ENCODE data around the gene DHRS3. TPM values are rescaled to one million over a fixed set of nuclear protein-coding genes. Genes with fewer than 3 reads are reported as not detected.

The DHRS3 gene
- total and polyA plus RNA-seq, 2 of the 13 experiments (the other 11 are each of a cell fraction or from before 2014, with no cell fraction given): 48.5 to 90.5 TPM

DNA sequence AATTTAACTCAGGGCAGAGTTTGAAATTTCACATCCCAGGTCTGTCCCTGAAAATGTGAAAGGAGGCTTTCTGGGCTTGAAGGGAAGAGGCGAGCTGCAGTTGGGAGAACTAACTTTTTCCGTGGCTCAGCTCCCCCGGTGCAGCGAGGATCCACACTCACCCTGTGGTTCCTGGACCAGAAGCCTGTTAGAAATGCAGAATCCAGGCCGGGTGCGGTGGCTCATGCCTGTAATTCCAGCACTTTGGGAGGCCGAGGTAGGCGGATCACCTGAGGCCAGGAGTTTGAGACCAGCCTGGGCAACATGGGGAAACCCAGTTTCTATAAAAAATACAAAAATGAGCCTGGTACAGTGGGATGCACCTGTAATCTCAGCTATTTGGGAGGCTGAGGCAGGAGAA lies 2.9 kb upstream of the DHRS3 start:
- no peaks in the 10 kb centered on the region for H3K9me3 ChIP-seq (ENCODE audit: low read length)
- H3K27me3 ChIP-seq (ENCODE audit: control insufficient read depth in 1 of 2, insufficient read depth in 2 of 2, low read length in 2 of 2): peaks cover 0 to 3% of the 10 kb centered on the region in 2 experiments; a peak in 1 of 5 replicates
- H3K9ac ChIP-seq (ENCODE audit: insufficient read depth, low read depth, low read length): no peak overlapping the region
- POLR2A ChIA-PET: interaction anchor here (5.5 to 10.1 kb wide), 5 partner anchors 19 to 307 kb away, joined by 32 to 357 read pairs (median 127); no protein-coding TSS in a partner anchor
- CTCF ChIA-PET (ENCODE audit: low intra/inter-chr PET ratio, low total read pairs): interaction anchor here (3.2 kb wide), 1 partner anchor 20 kb away, joined by 56 read pairs; no protein-coding TSS in a partner anchor
- no TSS peak for BruUV-seq (replicated peaks)
- H3K4me3 ChIP-seq (replicated peaks in 1 of 3; ENCODE audit: insufficient read depth in 1 of 3, low read depth in 2 of 3, low read length in 3 of 3): no peak overlapping the region
- ATAC-seq (no peak), FAIRE-seq (no peak), DNase-seq (ENCODE audit: low spot score) (no peak)
- TF ChIP-seq SOX6 (IDR thresholded peaks at IDR 0.05): no peak
- no peak for TF ChIP-seq SOX6 (CRISPR knock-in tag; IDR thresholded peaks at IDR 0.05)
- no peak for TF ChIP-seq TEAD2 (CRISPR knock-in tag; IDR thresholded peaks at IDR 0.05)
- TF ChIP-seq FOXA1 (IDR thresholded peaks at IDR 0.05): no peak
- no peak for TF ChIP-seq FOXA1 (CRISPR knock-in tag; IDR thresholded peaks at IDR 0.05)
- TF ChIP-seq MYPOP (CRISPR knock-in tag; IDR thresholded peaks at IDR 0.05): no peak
- TF ChIP-seq, protein P1, sequence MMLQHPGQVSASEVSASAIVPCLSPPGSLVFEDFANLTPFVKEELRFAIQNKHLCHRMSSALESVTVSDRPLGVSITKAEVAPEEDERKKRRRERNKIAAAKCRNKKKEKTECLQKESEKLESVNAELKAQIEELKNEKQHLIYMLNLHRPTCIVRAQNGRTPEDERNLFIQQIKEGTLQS (CRISPR knock-in tag; IDR thresholded peaks at IDR 0.05): no peak
- TF ChIP-seq ZSCAN29 (CRISPR knock-in tag; conservative IDR thresholded peaks at IDR 0.05): no peak
- TF ChIP-seq ZNF687 (CRISPR knock-in tag; IDR thresholded peaks at IDR 0.05): no peak
- in situ Hi-C loops (cut with HindIII; ENCODE audit: extremely low pct_ligation_motif_present, low pct_unique_long_range_greater_than_20kb) (loop anchor here (10.0 kb wide), 1 partner anchor 306 kb away; no protein-coding TSS in a partner anchor), intact Hi-C loops (cut with micrococcal nuclease; ENCODE audit: unreplicated experiment) (no loop called here)
- no peak overlapping the region for H2AFZ ChIP-seq (ENCODE audit: low read length)
- H3K4me2 ChIP-seq (ENCODE audit: low read depth, low read length): peak overlapping the region; percentile 98
- no peak overlapping the region for H3K27ac ChIP-seq (ENCODE audit: extremely low read length, insufficient read depth, low read length)
- 93% methylated on average over 8 of the region's 8 CpGs for WGBS (ENCODE audit: low lambda C conversion rate)
- H3K36me3 ChIP-seq (replicated peaks in 1 of 2; ENCODE audit: control insufficient read depth in 1 of 2, insufficient read depth in 2 of 2, low read length in 2 of 2): no peaks in the 10 kb centered on the region
- no peaks in the 10 kb centered on the region for H4K20me1 ChIP-seq (ENCODE audit: insufficient read depth, low read length)
- peaks cover 24% of the 10 kb centered on the region for H3K79me2 ChIP-seq (ENCODE audit: insufficient read depth, low read length)
- H3K4me1 ChIP-seq (ENCODE audit: insufficient read depth, low read length): peaks cover 32% of the 10 kb centered on the region
